HG02884 (cell line): ENCODE measurements around the gene ITGB2.

ENCODE experiments used
- ATAC-seq: cut with Tn5 transposase; IDR thresholded peaks from one replicate; pipeline ENCODE4 v1.9.1; 2021; ENCODE audit warnings: mild to moderate bottlenecking, moderate library complexity; ENCODE audit not compliant: unreplicated experiment

The ITGB2 gene

GRCh38 chr21:44920694-44921604, at the start of gene ITGB2:
TSS of gene ITGB2 (minus strand) at chr21:44920899. CDS start at chr21:44910782, 10,117 bp downstream.
- no peak for ATAC-seq

DNA sequence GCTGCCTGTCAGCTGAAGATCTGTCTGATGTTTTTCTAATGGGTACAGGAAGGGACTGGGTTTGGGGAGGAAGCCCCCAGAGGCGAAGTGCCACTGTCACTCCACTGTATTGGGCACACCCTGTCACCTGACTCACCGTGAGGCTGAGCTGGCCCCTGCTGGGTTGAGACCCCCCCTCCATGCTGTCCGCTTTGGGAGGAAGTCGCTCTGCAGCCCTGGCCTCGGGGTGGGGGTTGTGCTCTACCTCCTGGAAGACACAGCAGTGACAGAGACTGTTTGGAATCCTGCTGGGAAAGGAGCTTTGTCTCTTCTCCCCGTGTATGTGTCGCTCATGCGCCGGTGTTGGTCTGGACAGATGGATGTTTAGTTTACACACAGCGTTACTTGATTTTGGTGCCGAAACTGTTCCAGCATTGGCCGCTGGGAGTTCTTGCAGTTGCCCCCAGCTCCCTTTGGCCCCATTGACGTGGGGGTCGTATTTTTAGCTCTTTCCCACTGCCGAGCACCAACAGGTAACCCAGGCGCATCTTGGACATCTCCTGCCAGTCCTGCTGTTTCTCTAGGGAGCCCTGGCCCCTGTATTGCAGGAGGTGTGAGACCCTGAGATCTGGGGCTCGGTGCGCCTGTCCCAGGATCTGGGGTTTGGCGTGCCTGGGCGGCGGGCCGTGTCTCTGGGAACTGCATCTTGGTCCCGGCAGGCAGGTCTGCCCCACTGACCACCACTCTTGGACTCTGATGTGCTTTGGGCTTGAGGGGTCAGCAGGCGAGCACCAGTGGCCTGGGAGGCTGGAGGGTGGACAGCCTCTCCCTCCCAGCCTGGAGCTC, 49.4 kb upstream of the ITGB2 start:
- no peak for ATAC-seq

DNA sequence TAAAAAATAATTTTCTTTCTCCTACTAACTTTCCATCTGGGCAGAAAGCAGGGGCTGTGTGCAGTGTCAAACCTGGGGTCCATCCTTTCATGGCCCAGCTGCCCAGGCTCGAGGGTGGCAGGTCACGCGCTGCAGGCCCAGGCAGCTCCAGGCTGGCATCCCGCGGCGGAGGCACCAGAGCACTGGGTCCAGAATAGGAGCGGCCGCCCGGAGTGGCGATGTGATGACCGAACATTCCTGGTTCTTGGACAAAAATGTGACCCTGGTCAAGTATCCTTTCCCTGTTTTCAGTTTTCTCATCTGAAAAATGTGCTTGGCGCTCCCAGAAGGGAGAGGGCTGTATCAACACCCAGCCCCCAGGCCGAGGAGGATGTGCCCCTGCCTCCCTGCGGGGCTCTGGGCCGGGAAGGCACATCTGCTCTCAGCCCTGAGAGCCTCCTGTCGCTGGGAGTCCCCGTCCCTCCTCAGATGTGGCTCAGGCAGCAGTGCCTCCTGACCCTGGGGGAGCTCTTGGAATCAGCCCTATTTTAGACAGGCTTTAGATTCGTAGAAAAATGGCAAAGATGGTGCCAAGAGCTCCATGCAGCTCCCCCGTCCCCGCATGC, 48.5 kb upstream of the ITGB2 start:
- ATAC-seq, result no peak

DNA sequence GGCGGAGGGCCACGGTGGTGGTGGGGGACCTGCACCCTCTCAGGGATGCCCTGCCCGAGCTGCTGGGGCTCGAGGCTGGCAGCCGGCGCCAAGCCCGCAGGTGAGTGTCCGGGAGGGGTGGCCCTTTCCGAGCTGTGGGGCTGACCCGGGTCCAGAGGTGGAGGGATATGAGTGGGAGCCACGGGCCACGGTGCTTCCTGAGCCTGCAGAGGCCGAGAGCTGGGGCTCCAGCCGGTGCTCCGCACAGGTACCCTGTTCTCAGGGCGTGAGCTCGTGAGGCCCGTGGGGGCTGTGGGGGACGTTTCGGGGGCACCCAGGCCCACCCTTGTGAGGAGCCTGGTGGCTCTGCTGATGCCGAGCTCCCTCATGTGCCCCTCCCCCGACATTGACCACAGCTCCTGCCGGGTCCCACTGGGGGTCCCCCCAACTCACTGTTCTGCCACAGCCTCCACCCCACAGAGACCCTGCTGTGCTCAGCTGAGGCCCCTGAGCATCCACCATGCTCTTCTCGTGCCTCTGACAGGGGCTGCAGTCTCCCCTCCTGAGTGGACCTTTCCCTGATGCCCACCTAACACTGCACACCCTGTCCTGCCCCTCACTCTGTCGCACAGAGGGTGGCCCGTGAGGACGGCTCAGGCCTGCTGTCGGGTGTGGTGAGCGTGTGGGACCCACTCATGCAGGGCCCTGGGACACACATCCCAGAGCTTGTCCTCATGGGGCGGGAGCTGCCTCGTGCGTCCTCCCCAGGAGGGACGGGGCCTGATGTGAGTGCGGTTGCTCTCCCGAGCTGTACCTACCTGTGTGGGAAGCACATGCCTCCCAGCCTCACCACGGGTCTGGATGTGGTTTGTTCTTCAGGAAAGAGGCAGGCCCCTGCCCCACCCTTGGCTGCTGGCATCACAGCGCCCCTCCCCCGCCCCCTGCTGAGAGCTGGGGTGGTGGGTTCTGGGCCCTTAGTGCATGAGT, 46.7 kb upstream of the ITGB2 start:
- no peak for ATAC-seq

- no peak for ATAC-seq
These were observed 45.7 kb upstream of the ITGB2 start for GRCh38 chr21:44966135-44967081.

- no peak for ATAC-seq
These were observed 44.7 kb upstream of the ITGB2 start for GRCh38 chr21:44965251-44966022.

- ATAC-seq, result no peak
These were observed 43.7 kb upstream of the ITGB2 start for GRCh38 chr21:44964381-44964780.

DNA sequence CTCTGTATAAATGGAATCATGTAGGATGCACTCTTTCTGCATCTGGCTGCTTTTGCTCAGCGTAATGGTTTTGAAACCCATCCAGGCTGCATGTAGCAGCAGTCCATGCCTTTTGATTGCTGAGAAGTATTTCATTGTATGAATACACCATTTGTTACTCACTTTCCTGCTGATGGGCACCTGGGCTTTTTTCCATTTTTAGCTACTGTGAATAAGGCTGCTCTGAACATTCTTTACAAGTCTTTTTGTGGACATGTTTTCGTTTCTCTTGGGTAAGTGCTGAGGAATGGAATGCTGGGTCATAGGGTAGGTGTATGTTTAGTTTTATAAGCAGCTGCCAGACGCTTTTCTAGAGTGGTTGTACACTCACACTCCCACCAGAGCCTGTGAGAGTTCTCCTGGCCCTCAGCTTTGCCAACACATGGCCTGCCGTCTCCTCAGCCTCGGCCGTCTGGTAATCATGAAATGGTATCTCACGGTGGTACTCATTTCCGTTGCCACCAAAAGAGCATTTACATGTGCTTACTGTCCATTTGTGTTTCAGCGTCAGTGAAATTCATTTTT, 41.8 kb upstream of the ITGB2 start:
- no peak for ATAC-seq

- ATAC-seq, result no peak
These were observed 39.7 kb upstream of the ITGB2 start for GRCh38 chr21:44960141-44961092.

DNA sequence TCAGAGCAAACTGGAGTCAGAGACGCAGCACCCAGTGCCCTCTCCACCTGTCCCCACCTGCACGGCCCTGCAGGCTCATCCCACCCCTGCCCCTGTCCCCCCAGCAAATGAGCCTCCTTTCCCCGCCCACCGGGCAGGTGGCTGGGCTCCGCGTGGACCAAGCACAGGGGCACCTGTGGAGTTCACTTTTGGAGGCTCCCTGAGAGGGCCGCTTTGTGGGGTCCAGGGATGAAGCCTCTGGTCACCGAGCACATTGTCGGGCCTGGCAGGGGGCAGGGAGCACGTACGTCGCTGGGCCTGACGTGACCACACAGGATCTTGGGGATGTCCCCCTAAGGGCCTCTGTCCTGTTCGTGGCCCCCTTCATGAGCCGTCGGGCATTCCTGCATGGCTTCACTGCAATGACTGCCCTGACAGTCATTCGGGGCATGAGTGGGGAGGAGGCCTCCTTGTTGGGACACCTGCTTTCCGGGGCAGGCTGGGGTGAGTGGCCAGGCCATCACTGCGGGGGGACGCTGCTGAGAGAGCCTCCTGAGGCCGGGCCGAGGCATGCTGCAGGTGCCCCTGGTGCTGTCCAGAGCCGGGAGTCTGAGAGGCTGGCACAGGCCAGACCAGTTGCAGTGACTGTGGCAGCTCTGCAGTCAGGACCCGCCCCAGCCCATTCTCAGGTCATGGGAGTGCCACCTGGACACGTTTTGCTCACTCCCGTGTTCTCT, 38.8 kb upstream of the ITGB2 start:
- ATAC-seq, result no peak

DNA sequence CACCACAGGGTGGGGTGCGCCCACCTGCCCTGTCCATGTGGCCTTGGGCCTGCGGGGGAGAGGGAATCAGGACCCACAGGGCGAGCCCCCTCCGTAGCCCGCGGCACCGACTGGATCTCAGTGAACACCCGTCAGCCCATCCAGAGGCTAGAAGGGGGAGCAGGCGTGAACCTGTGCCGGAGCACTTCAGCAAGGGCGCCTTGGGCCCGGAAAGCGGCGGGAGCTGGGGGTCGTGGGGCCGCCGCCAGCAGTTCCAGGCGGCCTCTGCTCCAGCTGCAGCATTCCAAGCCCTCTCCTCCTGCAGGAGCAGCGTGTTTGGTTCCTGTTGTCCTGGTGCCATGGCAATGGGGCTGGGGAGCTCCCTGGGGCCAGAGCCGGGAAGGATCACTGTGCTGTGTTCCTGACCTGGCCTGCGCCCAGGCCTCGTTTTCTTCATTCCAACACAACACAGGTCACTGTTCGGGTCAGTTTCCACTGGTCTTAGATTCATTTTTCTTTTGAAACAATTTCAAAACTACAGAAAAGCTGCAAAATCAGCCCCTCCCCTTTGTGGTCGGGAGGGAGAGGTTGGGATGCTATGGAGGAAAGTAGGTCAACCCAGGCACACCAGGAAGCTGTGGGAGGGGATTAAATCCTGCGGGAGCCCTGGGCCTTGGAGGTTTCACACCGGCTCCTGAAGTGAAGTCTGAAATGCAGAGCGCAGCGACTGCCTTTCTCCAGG, 37.9 kb upstream of the ITGB2 start:
- ATAC-seq, result no peak

DNA sequence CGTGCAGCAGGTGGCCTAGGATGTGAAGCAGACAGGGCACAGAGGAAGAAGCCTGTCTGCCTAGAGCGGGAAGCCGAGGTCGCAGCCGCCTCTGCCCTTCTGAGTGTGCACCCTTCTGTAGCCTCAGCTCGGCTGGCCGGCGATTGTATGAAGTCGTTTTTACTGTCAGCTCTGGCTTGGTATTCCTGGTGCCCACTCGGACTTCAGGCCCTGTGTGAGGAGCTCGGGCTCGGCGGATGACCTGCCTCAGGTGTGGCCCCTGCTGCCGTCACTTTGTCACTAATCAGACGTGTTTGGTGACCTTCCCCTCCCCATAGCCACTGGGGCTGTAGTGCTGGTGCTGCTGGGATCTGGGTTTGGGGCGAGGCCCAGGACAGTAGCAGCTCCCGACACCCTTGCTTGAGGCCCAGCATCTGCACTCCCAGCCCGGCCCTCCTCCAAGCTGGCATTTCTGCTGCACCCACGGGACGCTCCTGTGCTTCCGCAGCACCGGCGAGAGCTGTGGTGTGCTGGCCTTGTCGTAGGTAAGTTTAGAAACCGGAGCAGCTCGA, 37.3 kb upstream of the ITGB2 start:
- no peak for ATAC-seq

DNA sequence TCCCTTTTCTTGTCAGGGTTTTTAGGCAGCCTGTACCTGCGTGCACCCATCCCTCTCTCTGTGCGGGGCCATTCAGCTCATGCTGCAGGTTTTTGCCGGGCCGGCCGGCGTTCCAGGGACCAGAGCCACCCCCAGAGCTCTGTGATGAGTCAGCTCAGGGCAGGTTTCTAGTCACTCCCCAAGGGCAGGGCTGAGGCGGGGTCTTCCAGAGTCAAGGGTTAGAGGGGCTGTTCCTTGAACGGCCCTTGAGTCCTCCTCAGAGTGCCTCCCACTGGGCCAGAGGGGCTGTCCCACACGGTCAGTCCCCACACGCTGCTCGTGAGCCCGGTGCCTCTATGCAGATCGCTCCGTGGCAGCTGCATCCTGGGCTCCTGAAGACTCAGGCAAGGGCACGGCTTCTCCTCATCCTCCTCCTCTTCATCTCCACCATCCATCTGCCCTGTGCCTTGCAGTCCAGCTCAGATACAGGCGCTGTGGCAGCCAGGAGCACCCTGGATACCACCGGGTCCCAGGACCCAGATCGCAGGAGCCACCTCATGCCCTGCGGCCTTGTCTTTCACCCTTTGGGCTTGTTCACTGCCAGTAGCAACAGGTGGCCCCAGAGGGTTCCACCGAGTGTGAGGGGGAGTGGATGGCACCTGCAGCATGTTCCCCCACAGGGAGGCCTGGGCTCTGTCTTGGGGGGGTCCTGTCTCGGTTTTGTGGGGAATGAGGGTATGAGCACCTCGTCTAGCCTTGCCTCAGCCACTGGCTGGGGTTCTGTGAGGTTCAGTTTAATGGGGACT, 36.5 kb upstream of the ITGB2 start:
- no peak for ATAC-seq

DNA sequence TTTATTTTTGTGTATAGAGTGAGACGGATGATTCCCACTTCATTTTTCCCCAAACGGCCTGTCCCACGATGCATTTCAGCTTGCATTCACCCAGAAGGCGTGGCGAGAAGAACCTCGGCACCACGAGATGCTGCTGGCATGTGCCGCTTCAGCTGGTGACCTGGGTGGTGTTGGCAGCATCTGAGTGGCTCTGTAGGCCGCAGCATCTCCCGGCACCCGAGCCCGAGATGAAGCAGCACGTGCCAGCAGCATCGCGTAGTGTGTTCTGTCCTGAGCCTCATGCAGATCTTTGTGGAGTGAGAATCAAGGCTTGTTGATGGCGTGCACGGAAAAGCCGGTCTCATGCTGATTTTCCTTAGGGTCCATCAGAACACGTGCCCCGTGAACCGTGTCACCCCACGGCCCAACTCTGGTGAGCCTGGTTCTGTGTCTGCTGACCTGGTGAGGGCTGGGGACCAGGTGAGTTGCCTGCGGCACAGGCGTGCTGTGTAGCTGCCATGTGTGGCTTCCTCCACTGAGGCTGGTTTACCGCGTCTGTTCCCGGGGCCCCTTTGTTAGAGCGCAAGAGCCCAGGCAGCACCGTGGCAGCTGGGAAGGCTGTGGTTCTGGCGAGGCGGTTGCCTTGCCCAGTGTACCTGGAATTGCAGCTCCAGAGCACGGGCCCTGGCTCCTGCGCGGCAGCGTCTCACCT, 35.8 kb upstream of the ITGB2 start:
- no peak for ATAC-seq
